Measurements from ENCODE around the gene OR10H3. TPM values are rescaled to one million over a fixed set of nuclear protein-coding genes. Genes with fewer than 3 reads are reported as not detected.
"Not testable (repeated sequence)": the region's sequence is repeated elsewhere in the genome, so short reads cannot be mapped to it uniquely, and the experiment has no call there.

The OR10H3 gene
- total RNA-seq, 1 donor from 2014 or later = not detected

DNA sequence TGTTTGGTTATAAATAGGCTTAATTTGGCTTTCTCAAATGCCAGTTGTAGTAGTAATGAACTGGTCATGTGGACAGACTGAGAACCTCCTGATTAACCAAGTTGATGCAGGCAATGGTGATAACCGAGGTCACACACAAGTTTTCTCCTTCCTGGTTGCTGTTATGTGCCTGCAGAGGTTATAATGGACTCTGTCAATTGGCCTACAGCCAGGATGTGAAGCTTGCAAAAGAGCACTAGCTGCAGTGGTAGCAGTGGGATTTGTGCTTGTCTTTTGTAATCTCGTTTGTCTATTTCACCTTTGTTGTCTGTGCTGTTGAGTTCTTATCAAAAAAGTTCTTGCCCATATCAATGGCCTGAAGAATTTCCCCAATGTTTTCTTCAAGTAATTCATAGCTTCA is 20.6 kb downstream of the OR10H3 start:
- Mint-ChIP-seq H3K36me3 (ENCODE audit: insufficient read depth) (peaks cover 5% of the 10 kb centered on the region), H3K27ac (no peak overlapping the region), H3K9me3 (ENCODE audit: low read depth) (peaks cover 71% of the 10 kb centered on the region), H3K27me3 (no peaks in the 10 kb centered on the region), H3K4me3 (ENCODE audit: low read depth) (no peak overlapping the region), H3K4me1 (ENCODE audit: low read depth) (no peaks in the 10 kb centered on the region)
- DNase-seq (ENCODE audit: low spot score, unreplicated experiment) = no peak
- TF ChIP-seq CTCF (IDR thresholded peaks at IDR 0.05; ENCODE audit: unreplicated experiment) = no peak

DNA sequence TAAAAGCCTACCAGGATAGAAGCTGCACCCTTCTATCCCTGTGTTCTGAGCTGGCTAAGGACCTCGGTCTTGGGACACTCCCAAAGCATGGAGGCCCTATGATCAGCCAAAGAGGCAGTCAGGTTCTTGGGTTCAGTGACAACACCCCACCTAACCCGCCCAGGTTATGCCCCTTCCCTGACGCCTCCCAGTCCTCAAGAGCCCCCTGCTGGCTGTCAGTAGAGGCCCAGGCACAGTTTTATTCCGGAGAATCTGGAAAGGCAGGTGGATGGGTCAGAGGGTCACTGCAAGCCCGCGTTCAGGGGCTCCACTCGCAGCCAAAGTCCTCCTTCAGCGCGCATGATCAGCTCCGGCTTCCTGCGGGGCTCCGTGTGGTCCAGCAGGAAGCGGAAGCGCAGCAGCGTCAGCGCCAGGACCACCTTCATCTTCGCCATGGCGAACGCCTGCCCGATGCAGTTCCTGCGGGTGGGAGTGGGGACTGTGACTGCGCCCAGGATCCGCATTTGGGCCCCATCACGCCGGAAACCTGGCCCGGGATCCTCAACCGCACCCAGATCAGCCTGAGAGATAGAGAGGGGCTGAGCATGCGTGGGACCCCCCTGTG is 22.3 kb downstream of the OR10H3 start:
- Mint-ChIP-seq H3K27ac (no peak overlapping the region), H3K9me3 (ENCODE audit: low read depth) (peaks cover 63% of the 10 kb centered on the region), H3K27me3 (no peaks in the 10 kb centered on the region), H3K4me3 (ENCODE audit: low read depth) (no peak overlapping the region), H3K4me1 (ENCODE audit: low read depth) (no peaks in the 10 kb centered on the region), H3K36me3 (ENCODE audit: insufficient read depth) (peaks cover 3% of the 10 kb centered on the region)
- no peak for DNase-seq (ENCODE audit: low spot score, unreplicated experiment)
- TF ChIP-seq CTCF (IDR thresholded peaks at IDR 0.05; ENCODE audit: unreplicated experiment) = no peak

GRCh38 chr19:15769586-15769985 is 31.8 kb downstream of the OR10H3 start:
- Mint-ChIP-seq H3K4me3 (ENCODE audit: low read depth) (no peak overlapping the region), H3K36me3 (ENCODE audit: insufficient read depth) (peaks cover 2% of the 10 kb centered on the region), H3K27me3 (no peaks in the 10 kb centered on the region), H3K4me1 (ENCODE audit: low read depth) (no peaks in the 10 kb centered on the region), H3K27ac (no peak overlapping the region), H3K9me3 (ENCODE audit: low read depth) (peaks cover 70% of the 10 kb centered on the region)
- TF ChIP-seq CTCF (IDR thresholded peaks at IDR 0.05; ENCODE audit: unreplicated experiment) = no peak
- no peak for DNase-seq (ENCODE audit: low spot score, unreplicated experiment)

GRCh38 chr19:15774159-15774558 is 36.4 kb downstream of the OR10H3 start:
- H3K9me3 Mint-ChIP-seq (ENCODE audit: low read depth) = peaks cover 66% of the 10 kb centered on the region
- not testable (repeated sequence) for H3K27me3 Mint-ChIP-seq; H3K36me3 Mint-ChIP-seq (ENCODE audit: insufficient read depth); DNase-seq (ENCODE audit: low spot score, unreplicated experiment); H3K4me1 Mint-ChIP-seq (ENCODE audit: low read depth); H3K27ac Mint-ChIP-seq; H3K4me3 Mint-ChIP-seq (ENCODE audit: low read depth)

DNA sequence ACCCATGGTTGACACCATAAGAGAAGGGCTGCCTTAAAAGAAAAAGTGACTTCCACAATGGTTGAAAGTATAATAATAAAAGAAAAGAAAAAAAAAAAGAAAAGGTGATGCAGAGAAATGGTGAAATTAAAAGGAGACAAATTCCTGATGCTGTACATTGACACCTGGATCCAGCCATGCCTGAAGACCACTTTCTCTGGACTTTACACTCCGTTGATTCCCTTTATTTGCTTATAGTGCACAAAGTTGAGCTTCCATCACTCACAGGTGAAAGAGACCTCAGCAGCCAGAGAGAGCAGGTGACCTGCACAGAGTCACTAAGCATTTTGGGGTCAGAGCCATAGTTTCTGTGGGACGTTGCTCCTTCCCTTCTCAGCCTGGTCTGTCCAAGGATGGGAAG is 37.5 kb downstream of the OR10H3 start:
- Mint-ChIP-seq H3K4me3 (ENCODE audit: low read depth) (no peak overlapping the region), H3K36me3 (ENCODE audit: insufficient read depth) (peaks cover 5% of the 10 kb centered on the region), H3K9me3 (ENCODE audit: low read depth) (peaks cover 60% of the 10 kb centered on the region)

More for the DNA sequence above, 37.5 kb downstream of the OR10H3 start:
- DNase-seq (ENCODE audit: low spot score, unreplicated experiment) = no peak
- no peaks in the 10 kb centered on the region for H3K4me1 Mint-ChIP-seq (ENCODE audit: low read depth)
- TF ChIP-seq CTCF (IDR thresholded peaks at IDR 0.05; ENCODE audit: unreplicated experiment) = no peak
- H3K27me3 Mint-ChIP-seq = no peaks in the 10 kb centered on the region
- no peak overlapping the region for H3K27ac Mint-ChIP-seq

Data from progenitor cell of endocrine pancreas (in vitro differentiated cells).